ENCODE results near the gene TNFAIP8L1. TPM values are rescaled to one million over a fixed set of nuclear protein-coding genes. Genes with fewer than 3 reads are reported as not detected.
A peak's percentile ranks its signal among the peaks of the same experiment; 100 is the strongest.

The TNFAIP8L1 gene
- polyA plus RNA-seq, 2 donors, result 4.2 to 4.7 TPM

- WGBS, 2 donors, result 71 to 75% methylated on average over 14 of the region's 14 CpGs
- peaks cover 12 to 46% of the 10 kb centered on the region in 2 donors for H3K36me3 ChIP-seq (ENCODE audit: control insufficient read depth in 2 of 2, insufficient read depth in 2 of 2, low read length in 1 of 2)
These were observed 17.9 kb downstream of the TNFAIP8L1 start for GRCh38 chr19:4657262-4657661.

GRCh38 chr19:4657835-4658234, 18.5 kb downstream of the TNFAIP8L1 start:
- 94 to 95% methylated on average over 8 of the region's 8 CpGs for WGBS, 2 donors
- H3K27ac ChIP-seq (ENCODE audit: low read depth in 2 of 2, low read length in 1 of 2), result no peak overlapping the region
- peaks cover 12 to 48% of the 10 kb centered on the region in 2 donors for H3K36me3 ChIP-seq (ENCODE audit: control insufficient read depth in 2 of 2, insufficient read depth in 2 of 2, low read length in 1 of 2)
- no peaks in the 10 kb centered on the region for H3K4me1 ChIP-seq (ENCODE audit: control insufficient read depth in 2 of 2, insufficient read depth in 2 of 2, low read length in 1 of 2)
- H3K27me3 ChIP-seq (ENCODE audit: control insufficient read depth in 1 of 2, insufficient read depth in 2 of 2, low read length in 2 of 2), result no peaks in the 10 kb centered on the region
- H3K9me3 ChIP-seq (ENCODE audit: control insufficient read depth in 2 of 2, insufficient read depth in 1 of 2, low read depth in 1 of 2, low read length in 1 of 2), result peaks cover 3 to 5% of the 10 kb centered on the region in 2 donors
- H3K4me3 ChIP-seq (ENCODE audit: low read depth in 1 of 2, low read length in 2 of 2), result no peak overlapping the region

More at GRCh38 chr19:4657262-4657661, 17.9 kb downstream of the TNFAIP8L1 start:
- Histone ChIP-seq H3K27me3 (ENCODE audit: control insufficient read depth in 1 of 2, insufficient read depth in 2 of 2, low read length in 2 of 2) (no peaks in the 10 kb centered on the region), H3K4me1 (ENCODE audit: control insufficient read depth in 2 of 2, insufficient read depth in 2 of 2, low read length in 1 of 2) (no peaks in the 10 kb centered on the region), H3K9me3 (ENCODE audit: control insufficient read depth in 2 of 2, insufficient read depth in 1 of 2, low read depth in 1 of 2, low read length in 1 of 2) (peaks cover 3 to 5% of the 10 kb centered on the region in 2 donors), H3K4me3 (ENCODE audit: low read depth in 1 of 2, low read length in 2 of 2) (no peak overlapping the region), H3K27ac (ENCODE audit: low read depth in 2 of 2, low read length in 1 of 2) (no peak overlapping the region)

- H3K4me1 ChIP-seq (ENCODE audit: control insufficient read depth in 2 of 2, insufficient read depth in 2 of 2, low read length in 1 of 2), result peaks cover 0 to 3% of the 10 kb centered on the region in 2 donors
- H3K27ac ChIP-seq (ENCODE audit: low read depth in 2 of 2, low read length in 1 of 2), result no peak overlapping the region
- peaks cover 3 to 5% of the 10 kb centered on the region in 2 donors for H3K9me3 ChIP-seq (ENCODE audit: control insufficient read depth in 2 of 2, insufficient read depth in 1 of 2, low read depth in 1 of 2, low read length in 1 of 2)
- peaks cover 9 to 52% of the 10 kb centered on the region in 2 donors for H3K36me3 ChIP-seq (ENCODE audit: control insufficient read depth in 2 of 2, insufficient read depth in 2 of 2, low read length in 1 of 2)
- H3K27me3 ChIP-seq (ENCODE audit: control insufficient read depth in 1 of 2, insufficient read depth in 2 of 2, low read length in 2 of 2), result no peaks in the 10 kb centered on the region
- H3K4me3 ChIP-seq (ENCODE audit: low read depth in 1 of 2, low read length in 2 of 2), result no peak overlapping the region
- WGBS, 2 donors, result 87 to 92% methylated on average over 15 of the region's 15 CpGs
These were observed 21.0 kb downstream of the TNFAIP8L1 start for GRCh38 chr19:4660181-4660791.

GRCh38 chr19:4660993-4661392, 21.7 kb downstream of the TNFAIP8L1 start:
- Histone ChIP-seq H3K4me3 (ENCODE audit: low read depth in 1 of 2, low read length in 2 of 2) (no peak overlapping the region), H3K36me3 (ENCODE audit: control insufficient read depth in 2 of 2, insufficient read depth in 2 of 2, low read length in 1 of 2) (peaks cover 9 to 50% of the 10 kb centered on the region in 2 donors), H3K4me1 (ENCODE audit: control insufficient read depth in 2 of 2, insufficient read depth in 2 of 2, low read length in 1 of 2) (peaks cover 0 to 3% of the 10 kb centered on the region in 2 donors), H3K27me3 (ENCODE audit: control insufficient read depth in 1 of 2, insufficient read depth in 2 of 2, low read length in 2 of 2) (no peaks in the 10 kb centered on the region), H3K9me3 (ENCODE audit: control insufficient read depth in 2 of 2, insufficient read depth in 1 of 2, low read depth in 1 of 2, low read length in 1 of 2) (peaks cover 3 to 5% of the 10 kb centered on the region in 2 donors), H3K27ac (ENCODE audit: low read depth in 2 of 2, low read length in 1 of 2) (no peak overlapping the region)
- WGBS, 2 donors, result 89 to 93% methylated on average over 4 of the region's 4 CpGs

- Histone ChIP-seq H3K36me3 (ENCODE audit: control insufficient read depth in 2 of 2, insufficient read depth in 2 of 2, low read length in 1 of 2) (peaks cover 9 to 50% of the 10 kb centered on the region in 2 donors), H3K9me3 (ENCODE audit: control insufficient read depth in 2 of 2, insufficient read depth in 1 of 2, low read depth in 1 of 2, low read length in 1 of 2) (peaks cover 3 to 5% of the 10 kb centered on the region in 2 donors), H3K4me1 (ENCODE audit: control insufficient read depth in 2 of 2, insufficient read depth in 2 of 2, low read length in 1 of 2) (peaks cover 0 to 3% of the 10 kb centered on the region in 2 donors), H3K4me3 (ENCODE audit: low read depth in 1 of 2, low read length in 2 of 2) (no peak overlapping the region), H3K27me3 (ENCODE audit: control insufficient read depth in 1 of 2, insufficient read depth in 2 of 2, low read length in 2 of 2) (no peaks in the 10 kb centered on the region), H3K27ac (ENCODE audit: low read depth in 2 of 2, low read length in 1 of 2) (no peak overlapping the region)
- WGBS, 2 donors, result 79 to 82% methylated on average over 20 of the region's 20 CpGs
These were observed 22.8 kb downstream of the TNFAIP8L1 start for GRCh38 chr19:4662020-4662695.

GRCh38 chr19:4662812-4663211, 23.5 kb downstream of the TNFAIP8L1 start:
- Histone ChIP-seq H3K9me3 (ENCODE audit: control insufficient read depth in 2 of 2, insufficient read depth in 1 of 2, low read depth in 1 of 2, low read length in 1 of 2) (peaks cover 3 to 5% of the 10 kb centered on the region in 2 donors), H3K4me1 (ENCODE audit: control insufficient read depth in 2 of 2, insufficient read depth in 2 of 2, low read length in 1 of 2) (peaks cover 0 to 3% of the 10 kb centered on the region in 2 donors), H3K4me3 (ENCODE audit: low read depth in 1 of 2, low read length in 2 of 2) (no peak overlapping the region), H3K36me3 (ENCODE audit: control insufficient read depth in 2 of 2, insufficient read depth in 2 of 2, low read length in 1 of 2) (peaks cover 5 to 45% of the 10 kb centered on the region in 2 donors), H3K27ac (ENCODE audit: low read depth in 2 of 2, low read length in 1 of 2) (no peak overlapping the region), H3K27me3 (ENCODE audit: control insufficient read depth in 1 of 2, insufficient read depth in 2 of 2, low read length in 2 of 2) (no peaks in the 10 kb centered on the region)
- WGBS, 2 donors, result 89% methylated on average over 6 of the region's 6 CpGs

GRCh38 chr19:4664642-4665041, 25.3 kb downstream of the TNFAIP8L1 start:
- WGBS, 2 donors, result 86 to 88% methylated on average over 12 of the region's 12 CpGs
- no peaks in the 10 kb centered on the region for H3K27me3 ChIP-seq (ENCODE audit: control insufficient read depth in 1 of 2, insufficient read depth in 2 of 2, low read length in 2 of 2)
- H3K9me3 ChIP-seq (ENCODE audit: control insufficient read depth in 2 of 2, insufficient read depth in 1 of 2, low read depth in 1 of 2, low read length in 1 of 2), result no peaks in the 10 kb centered on the region
- peaks cover 0 to 35% of the 10 kb centered on the region in 2 donors for H3K36me3 ChIP-seq (ENCODE audit: control insufficient read depth in 2 of 2, insufficient read depth in 2 of 2, low read length in 1 of 2)
- H3K27ac ChIP-seq (ENCODE audit: low read depth in 2 of 2, low read length in 1 of 2), result no peak overlapping the region
- no peak overlapping the region for H3K4me3 ChIP-seq (ENCODE audit: low read depth in 1 of 2, low read length in 2 of 2)
- peaks cover 0 to 6% of the 10 kb centered on the region in 2 donors for H3K4me1 ChIP-seq (ENCODE audit: control insufficient read depth in 2 of 2, insufficient read depth in 2 of 2, low read length in 1 of 2)

GRCh38 chr19:4669723-4670480, 30.6 kb downstream of the TNFAIP8L1 start, which contains the start of gene MYDGF:
Gene MYDGF, minus strand, starts transcription at chr19:4670342. Its CDS starts 8 bp downstream, at chr19:4670334.
- WGBS, 2 donors, result 0% methylated on average over 61 to 75 of the region's 75 CpGs

GRCh38 chr19:4671185-4671851, 32.0 kb downstream of the TNFAIP8L1 start:
- Histone ChIP-seq H3K4me1 (ENCODE audit: control insufficient read depth in 2 of 2, insufficient read depth in 2 of 2, low read length in 1 of 2) (peaks cover 0 to 3% of the 10 kb centered on the region in 2 donors), H3K4me3 (ENCODE audit: low read depth in 1 of 2, low read length in 2 of 2) (no peak overlapping the region), H3K27ac (ENCODE audit: low read depth in 2 of 2, low read length in 1 of 2) (no peak overlapping the region), H3K36me3 (ENCODE audit: control insufficient read depth in 2 of 2, insufficient read depth in 2 of 2, low read length in 1 of 2) (peaks cover 0 to 7% of the 10 kb centered on the region in 2 donors), H3K27me3 (ENCODE audit: control insufficient read depth in 1 of 2, insufficient read depth in 2 of 2, low read length in 2 of 2) (no peaks in the 10 kb centered on the region), H3K9me3 (ENCODE audit: control insufficient read depth in 2 of 2, insufficient read depth in 1 of 2, low read depth in 1 of 2, low read length in 1 of 2) (no peaks in the 10 kb centered on the region)
- 51 to 55% methylated on average over 10 of the region's 10 CpGs for WGBS, 2 donors

More at GRCh38 chr19:4669723-4670480, 30.6 kb downstream of the TNFAIP8L1 start, which contains the start of gene MYDGF:
- Histone ChIP-seq H3K4me1 (ENCODE audit: control insufficient read depth in 2 of 2, insufficient read depth in 2 of 2, low read length in 1 of 2) (peaks cover 0 to 3% of the 10 kb centered on the region in 2 donors), H3K4me3 (ENCODE audit: low read depth in 1 of 2, low read length in 2 of 2) (peak within 1 kb of the TSS; percentile 86 to 98), H3K36me3 (ENCODE audit: control insufficient read depth in 2 of 2, insufficient read depth in 2 of 2, low read length in 1 of 2) (peaks cover 0 to 9% of the 10 kb centered on the region in 2 donors), H3K9me3 (ENCODE audit: control insufficient read depth in 2 of 2, insufficient read depth in 1 of 2, low read depth in 1 of 2, low read length in 1 of 2) (no peaks in the 10 kb centered on the region), H3K27me3 (ENCODE audit: control insufficient read depth in 1 of 2, insufficient read depth in 2 of 2, low read length in 2 of 2) (no peaks in the 10 kb centered on the region), H3K27ac (ENCODE audit: low read depth in 2 of 2, low read length in 1 of 2) (peak within 1 kb of the TSS; percentile 84 to 89)
